ENCODE measurements around the gene RGS17. TPM values are rescaled to one million over a fixed set of nuclear protein-coding genes. Genes with fewer than 3 reads are reported as not detected.
"Not testable (repeated sequence)": the region's sequence is repeated elsewhere in the genome, so short reads cannot be mapped to it uniquely, and the experiment has no call there.

The RGS17 gene
- total RNA-seq, 1 experiment from 2014 or later = 0.70 TPM

GRCh38 chr6:153123801-153124200 lies 7.3 kb downstream of the RGS17 start:
- ChIA-PET CTCF (no interaction called here), POLR2A (ENCODE audit: unreplicated experiment) (no interaction called here)
- H3K4me1 ChIP-seq (replicated peaks; ENCODE audit: insufficient read depth) = peaks cover 28% of the 10 kb centered on the region
- no peak for DNase-seq
- no peaks in the 10 kb centered on the region for H3K27me3 ChIP-seq (ENCODE audit: insufficient read depth, low read depth)
- no peaks in the 10 kb centered on the region for H3K36me3 ChIP-seq (ENCODE audit: low read depth)
- H3K79me2 ChIP-seq (ENCODE audit: low read depth) = no peaks in the 10 kb centered on the region
- BruUV-seq (replicated peaks) = no TSS peak
- TF ChIP-seq EZH2 (IDR thresholded peaks at IDR 0.05; ENCODE audit: low read depth) = no peak
- no peak for TF ChIP-seq CTCF (conservative IDR thresholded peaks at IDR 0.05)
- intact Hi-C loops (cut with micrococcal nuclease; ENCODE audit: unreplicated experiment) = no loop called here
- H2AFZ ChIP-seq = no peak overlapping the region
- no peaks in the 10 kb centered on the region for H4K20me1 ChIP-seq (ENCODE audit: insufficient read depth)
- no peak overlapping the region for H3K4me2 ChIP-seq
- peaks cover 3% of the 10 kb centered on the region; the same call in 1 of the 2 replicates for H3F3A ChIP-seq (ENCODE audit: insufficient read depth, low read depth)
- H3K9me2 ChIP-seq (ENCODE audit: insufficient read depth) = no peaks in the 10 kb centered on the region
- peaks cover 3% of the 10 kb centered on the region; the same call in 1 of the 2 replicates for H3K9me3 ChIP-seq (ENCODE audit: insufficient read depth, low read depth)
- no peak overlapping the region for H3K27ac ChIP-seq
- no peak overlapping the region for H3K4me3 ChIP-seq

GRCh38 chr6:153121311-153121710 lies 9.8 kb downstream of the RGS17 start:
- peaks cover 33% of the 10 kb centered on the region for H3K4me1 ChIP-seq (replicated peaks; ENCODE audit: insufficient read depth)
- H3K9me3 ChIP-seq (ENCODE audit: insufficient read depth, low read depth) = peaks cover 3% of the 10 kb centered on the region; the same call in 1 of the 2 replicates
- H3K79me2 ChIP-seq (ENCODE audit: low read depth) = no peaks in the 10 kb centered on the region
- no peaks in the 10 kb centered on the region for H3K27me3 ChIP-seq (ENCODE audit: insufficient read depth, low read depth)
- no TSS peak for BruUV-seq (replicated peaks)
- no peak overlapping the region for H2AFZ ChIP-seq
- no peak overlapping the region for H3K4me2 ChIP-seq
- intact Hi-C loops (cut with micrococcal nuclease; ENCODE audit: unreplicated experiment) = no loop called here
- no peaks in the 10 kb centered on the region for H3K36me3 ChIP-seq (ENCODE audit: low read depth)
- POLR2A ChIA-PET (ENCODE audit: unreplicated experiment) = no interaction called here
- DNase-seq = no peak
- no peak overlapping the region for H3K27ac ChIP-seq
- H3K4me3 ChIP-seq = no peak overlapping the region
- H3K9me2 ChIP-seq (ENCODE audit: insufficient read depth) = no peaks in the 10 kb centered on the region
- TF ChIP-seq EZH2 (IDR thresholded peaks at IDR 0.05; ENCODE audit: low read depth) = no peak
- CTCF ChIA-PET = no interaction called here
- H4K20me1 ChIP-seq (ENCODE audit: insufficient read depth) = no peaks in the 10 kb centered on the region
- H3F3A ChIP-seq (ENCODE audit: insufficient read depth, low read depth) = peaks cover 11% of the 10 kb centered on the region; the same call in 1 of the 2 replicates

GRCh38 chr6:153117986-153118879 lies 12.8 kb downstream of the RGS17 start:
- TF ChIP-seq EZH2 (IDR thresholded peaks at IDR 0.05; ENCODE audit: low read depth) = no peak
- no peak for TF ChIP-seq CTCF (conservative IDR thresholded peaks at IDR 0.05)
- Histone ChIP-seq H4K20me1 (ENCODE audit: insufficient read depth) (no peaks in the 10 kb centered on the region), H3K4me1 (replicated peaks; ENCODE audit: insufficient read depth) (peaks cover 15% of the 10 kb centered on the region), H3K27me3 (ENCODE audit: insufficient read depth, low read depth) (no peaks in the 10 kb centered on the region), H3K4me3 (no peak overlapping the region), H3K4me2 (peak overlapping the region; percentile 30; the same call in 1 of the 2 replicates), H3K9me2 (ENCODE audit: insufficient read depth) (no peaks in the 10 kb centered on the region), H3K27ac (peak overlapping the region; percentile 76), H3K9me3 (ENCODE audit: insufficient read depth, low read depth) (peaks cover 3% of the 10 kb centered on the region; the same call in 1 of the 2 replicates), H3K79me2 (ENCODE audit: low read depth) (no peaks in the 10 kb centered on the region), H2AFZ (no peak overlapping the region), H3K36me3 (ENCODE audit: low read depth) (no peaks in the 10 kb centered on the region), H3F3A (ENCODE audit: insufficient read depth, low read depth) (peaks cover 11% of the 10 kb centered on the region; the same call in 1 of the 2 replicates)
- ChIA-PET CTCF (no interaction called here), POLR2A (ENCODE audit: unreplicated experiment) (no interaction called here)
- intact Hi-C loops (cut with micrococcal nuclease; ENCODE audit: unreplicated experiment) = no loop called here
- peak in 1 of 2 experiments; percentile 72 for DNase-seq
- BruUV-seq (replicated peaks) = no TSS peak

GRCh38 chr6:153111082-153111481 lies 20.0 kb downstream of the RGS17 start:
- H3K27ac ChIP-seq; H3F3A ChIP-seq (ENCODE audit: insufficient read depth, low read depth); H3K9me3 ChIP-seq (ENCODE audit: insufficient read depth, low read depth); H3K36me3 ChIP-seq (ENCODE audit: low read depth); H3K4me2 ChIP-seq; H3K79me2 ChIP-seq (ENCODE audit: low read depth); H3K27me3 ChIP-seq (ENCODE audit: insufficient read depth, low read depth); H3K4me1 ChIP-seq (replicated peaks; ENCODE audit: insufficient read depth); CTCF ChIA-PET; BruUV-seq (replicated peaks); DNase-seq; POLR2A ChIA-PET (ENCODE audit: unreplicated experiment); H2AFZ ChIP-seq; H3K4me3 ChIP-seq; H3K9me2 ChIP-seq (ENCODE audit: insufficient read depth); H4K20me1 ChIP-seq (ENCODE audit: insufficient read depth); intact Hi-C loops (cut with micrococcal nuclease; ENCODE audit: unreplicated experiment): not testable (repeated sequence)

- BruUV-seq (replicated peaks); DNase-seq; CTCF ChIA-PET; H3K4me3 ChIP-seq; H3K36me3 ChIP-seq (ENCODE audit: low read depth); H3K79me2 ChIP-seq (ENCODE audit: low read depth); H3K9me3 ChIP-seq (ENCODE audit: insufficient read depth, low read depth); H3K4me2 ChIP-seq; H3K27me3 ChIP-seq (ENCODE audit: insufficient read depth, low read depth); H3K9me2 ChIP-seq (ENCODE audit: insufficient read depth); H4K20me1 ChIP-seq (ENCODE audit: insufficient read depth); intact Hi-C loops (cut with micrococcal nuclease; ENCODE audit: unreplicated experiment); H2AFZ ChIP-seq; H3K27ac ChIP-seq; POLR2A ChIA-PET (ENCODE audit: unreplicated experiment); H3K4me1 ChIP-seq (replicated peaks; ENCODE audit: insufficient read depth); H3F3A ChIP-seq (ENCODE audit: insufficient read depth, low read depth): not testable (repeated sequence)
Measured at GRCh38 chr6:153110612-153111011, 20.5 kb downstream of the RGS17 start.
